Uterus (tissue), 2 donors: ENCODE results near the gene DNAJC4.

ENCODE experiments used
- POLR2A ChIP-seq, 2 donors: fragments of 450-650 bp; IDR thresholded peaks; one replicate each; pipeline ENCODE4 v1.6.1; 2016; ENCODE audit warnings: antibody characterized with exemption in 2 of 2, mild to moderate bottlenecking in 1 of 2, moderate library complexity in 1 of 2
- TF ChIP-seq, protein P1 (sequence below), 4 experiments: fragments of 200-600 bp in 2 of 4; fragments of 450-650 bp in 2 of 4; sonication (generic) in 2 of 4; IDR thresholded peaks; one replicate each; pipeline ENCODE4 v1.5.1; 2016 to 2019; ENCODE audit warnings: antibody characterized with exemption in 4 of 4, mild to moderate bottlenecking in 2 of 4, moderate library complexity in 1 of 4

DNA sequence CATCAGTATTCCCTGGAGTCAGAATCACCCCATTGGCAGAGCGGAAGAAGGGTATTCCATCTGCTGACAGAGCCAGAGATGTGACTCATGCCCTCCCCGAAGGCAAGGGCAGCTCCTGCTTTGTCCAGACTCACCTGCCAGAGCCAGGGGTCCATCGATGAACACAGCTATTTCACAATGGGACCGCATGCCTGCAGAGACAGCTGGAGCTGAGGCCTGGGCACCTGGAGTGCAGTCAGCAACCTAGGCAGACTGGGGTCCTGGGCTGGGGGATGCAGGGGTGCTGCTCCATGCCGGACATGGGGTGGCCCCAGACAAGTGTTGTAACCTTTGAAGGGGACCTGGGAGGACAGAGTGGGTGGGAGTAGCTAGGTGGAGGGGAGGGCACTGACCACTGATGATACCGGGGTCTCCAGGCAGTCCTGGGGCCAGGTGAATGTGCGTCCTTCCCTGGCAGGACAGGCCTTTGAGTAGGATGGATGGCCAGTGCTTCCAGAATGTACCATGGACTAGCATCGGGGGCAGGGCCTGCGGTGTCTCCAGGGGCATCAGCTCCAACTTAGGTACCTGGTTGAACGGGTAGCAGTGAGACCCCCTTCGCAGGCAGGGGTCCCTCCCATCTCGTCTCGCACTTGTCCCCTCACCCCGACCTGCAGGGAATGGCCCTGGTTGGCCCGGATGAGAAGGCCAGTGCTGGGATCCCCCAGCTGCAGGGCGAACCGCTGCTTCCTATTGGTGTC, 6.0 kb upstream of the DNAJC4 start:
- TF ChIP-seq POLR2A (IDR thresholded peaks at IDR 0.05), result no peak
- TF ChIP-seq, protein P1, sequence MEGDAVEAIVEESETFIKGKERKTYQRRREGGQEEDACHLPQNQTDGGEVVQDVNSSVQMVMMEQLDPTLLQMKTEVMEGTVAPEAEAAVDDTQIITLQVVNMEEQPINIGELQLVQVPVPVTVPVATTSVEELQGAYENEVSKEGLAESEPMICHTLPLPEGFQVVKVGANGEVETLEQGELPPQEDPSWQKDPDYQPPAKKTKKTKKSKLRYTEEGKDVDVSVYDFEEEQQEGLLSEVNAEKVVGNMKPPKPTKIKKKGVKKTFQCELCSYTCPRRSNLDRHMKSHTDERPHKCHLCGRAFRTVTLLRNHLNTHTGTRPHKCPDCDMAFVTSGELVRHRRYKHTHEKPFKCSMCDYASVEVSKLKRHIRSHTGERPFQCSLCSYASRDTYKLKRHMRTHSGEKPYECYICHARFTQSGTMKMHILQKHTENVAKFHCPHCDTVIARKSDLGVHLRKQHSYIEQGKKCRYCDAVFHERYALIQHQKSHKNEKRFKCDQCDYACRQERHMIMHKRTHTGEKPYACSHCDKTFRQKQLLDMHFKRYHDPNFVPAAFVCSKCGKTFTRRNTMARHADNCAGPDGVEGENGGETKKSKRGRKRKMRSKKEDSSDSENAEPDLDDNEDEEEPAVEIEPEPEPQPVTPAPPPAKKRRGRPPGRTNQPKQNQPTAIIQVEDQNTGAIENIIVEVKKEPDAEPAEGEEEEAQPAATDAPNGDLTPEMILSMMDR (IDR thresholded peaks at IDR 0.05), result no peak
